Loucy (cell line): ENCODE results near the gene MARCHF2.

Experiments used
- H2AFZ ChIP-seq: fragments of 200-600 bp; sonication (generic); 2 replicates; pipeline ENCODE4 v1.6.0; 2016; ENCODE audit warnings: antibody characterized with exemption, mild to moderate bottlenecking, low read length, moderate library complexity
- H3F3A ChIP-seq: fragments of 200-600 bp; 2 replicates; pipeline ENCODE4 v1.6.0; 2016; ENCODE audit warnings: antibody characterized with exemption, low read depth, mild to moderate bottlenecking
- H3K27me3 ChIP-seq: fragments of 200-600 bp; sonication (generic); 2 replicates; pipeline ENCODE4 v1.6.1; 2014; ENCODE audit warnings: low read length, mild to moderate bottlenecking; ENCODE audit not compliant: insufficient read depth, poor library complexity, severe bottlenecking
- H3K36me3 ChIP-seq: fragments of 200-600 bp; sonication (generic); 2 replicates; pipeline ENCODE4 v1.6.1; 2016; ENCODE audit warnings: low read length; ENCODE audit not compliant: insufficient read depth
- H3K4me1 ChIP-seq: fragments of 200-600 bp; sonication (generic); 2 replicates; pipeline ENCODE4 v1.5.1; 2014; ENCODE audit warnings: low read length, mild to moderate bottlenecking; ENCODE audit not compliant: insufficient read depth, poor library complexity, severe bottlenecking
- H3K4me2 ChIP-seq: fragments of 200-600 bp; sonication (generic); 2 replicates; pipeline ENCODE4 v1.6.0; 2014; ENCODE audit warnings: antibody characterized with exemption, low read length, low read depth, mild to moderate bottlenecking; ENCODE audit not compliant: poor library complexity, severe bottlenecking
- H3K4me3 ChIP-seq: fragments of 200-600 bp; sonication (generic); 2 replicates; pipeline ENCODE4 v1.5.1; 2014; ENCODE audit warnings: low read length, mild to moderate bottlenecking, mixed read lengths; ENCODE audit not compliant: poor library complexity, severe bottlenecking
- H3K79me2 ChIP-seq: fragments of 200-600 bp; sonication (generic); 2 replicates; pipeline ENCODE4 v1.6.1; 2014; ENCODE audit warnings: low read length; ENCODE audit not compliant: insufficient read depth
- H3K9ac ChIP-seq: fragments of 200-600 bp; sonication (generic); 2 replicates; pipeline ENCODE4 v1.6.0; 2014; ENCODE audit warnings: mild to moderate bottlenecking, low read depth, low read length, moderate library complexity; ENCODE audit not compliant: poor library complexity, severe bottlenecking
- H3K9me2 ChIP-seq: fragments of 200-600 bp; sonication (generic); replicated peaks from 2 replicates; pipeline ENCODE4 v1.6.1; 2016; ENCODE audit warnings: low read depth, low read length, mixed read lengths
- H3K9me3 ChIP-seq: fragments of 200-600 bp; sonication (generic); 2 replicates; pipeline ENCODE4 v1.6.1; 2014; ENCODE audit warnings: mild to moderate bottlenecking, antibody characterized with exemption, low read length, low read depth; ENCODE audit not compliant: insufficient read depth
- H4K20me1 ChIP-seq: fragments of 200-600 bp; sonication (generic); 2 replicates; pipeline ENCODE4 v1.6.0; 2014; ENCODE audit warnings: antibody characterized with exemption, low read length, mild to moderate bottlenecking; ENCODE audit not compliant: insufficient read depth, poor library complexity, severe bottlenecking
- CTCF ChIP-seq: fragments of 200-600 bp; sonication (generic); conservative IDR thresholded peaks from 2 replicates; pipeline ENCODE4 v1.5.1; 2014; ENCODE audit warnings: mild to moderate bottlenecking, antibody characterized with exemption, low read length
- EZH2phosphoT487 ChIP-seq: fragments of 200-600 bp; IDR thresholded peaks from 2 replicates; pipeline ENCODE4 v1.6.1; 2018; ENCODE audit warnings: antibody characterized with exemption, mild to moderate bottlenecking, moderate library complexity, borderline replicate concordance

MARCHF2 gene

GRCh38 chr19:8386990-8387389, 26.1 kb upstream of the MARCHF2 start:
- no peaks in the 10 kb centered on the region for H3F3A ChIP-seq
- peaks cover 3% of the 10 kb centered on the region for H3K27me3 ChIP-seq
- H3K4me2 ChIP-seq: no peak overlapping the region
- no peaks in the 10 kb centered on the region for H3K9me3 ChIP-seq
- H4K20me1 ChIP-seq: peaks cover 12% of the 10 kb centered on the region
- no peak overlapping the region for H3K4me3 ChIP-seq
- H2AFZ ChIP-seq: no peak overlapping the region
- no peak overlapping the region for H3K9ac ChIP-seq
- H3K4me1 ChIP-seq: peaks cover 16% of the 10 kb centered on the region
- peaks cover 20% of the 10 kb centered on the region for H3K79me2 ChIP-seq
- no peaks in the 10 kb centered on the region for H3K36me3 ChIP-seq
- TF ChIP-seq EZH2phosphoT487: no peak
- TF ChIP-seq CTCF: no peak
- H3K9me2 ChIP-seq: no peaks in the 10 kb centered on the region

GRCh38 chr19:8387688-8388611, 25.2 kb upstream of the MARCHF2 start:
- Histone ChIP-seq H3K4me2 (peak overlapping the region; percentile 88), H3K9ac (no peak overlapping the region), H3K4me1 (peaks cover 20% of the 10 kb centered on the region)

GRCh38 chr19:8388612-8388958, 24.5 kb upstream of the MARCHF2 start:
- TF ChIP-seq EZH2phosphoT487 (no peak), CTCF (no peak)
- H3K9me3 ChIP-seq: no peaks in the 10 kb centered on the region
- peak overlapping the region; percentile 87 for H3K4me3 ChIP-seq
- H3K4me2 ChIP-seq: peak overlapping the region; percentile 88
- peak overlapping the region; percentile 88 for H3K9ac ChIP-seq
- H3K36me3 ChIP-seq: no peaks in the 10 kb centered on the region
- H3K27me3 ChIP-seq: peaks cover 3% of the 10 kb centered on the region
- H3F3A ChIP-seq: no peaks in the 10 kb centered on the region
- H3K4me1 ChIP-seq: peaks cover 26% of the 10 kb centered on the region
- H4K20me1 ChIP-seq: peaks cover 26% of the 10 kb centered on the region
- H3K79me2 ChIP-seq: peaks cover 35% of the 10 kb centered on the region
- H3K9me2 ChIP-seq: no peaks in the 10 kb centered on the region
- H2AFZ ChIP-seq: no peak overlapping the region

More at GRCh38 chr19:8387688-8388611, 25.2 kb upstream of the MARCHF2 start:
- Histone ChIP-seq H3F3A (no peaks in the 10 kb centered on the region), H3K9me3 (no peaks in the 10 kb centered on the region), H2AFZ (no peak overlapping the region), H3K27me3 (peaks cover 3% of the 10 kb centered on the region), H3K79me2 (peaks cover 29% of the 10 kb centered on the region), H3K9me2 (no peaks in the 10 kb centered on the region), H3K36me3 (no peaks in the 10 kb centered on the region), H4K20me1 (peaks cover 19% of the 10 kb centered on the region), H3K4me3 (no peak overlapping the region)
- TF ChIP-seq CTCF (no peak), EZH2phosphoT487 (no peak)
